B cell (primary cell): ENCODE data around the gene ZNF112. TPM values are rescaled to one million over a fixed set of nuclear protein-coding genes. Genes with fewer than 3 reads are reported as not detected.

Source experiments
- ATAC-seq: fragments of 200-7000 bp; cut with Tn5 transposase; one replicate; pipeline ENCODE4 v1.10.0; 2021; ENCODE audit warnings: low read depth, mild to moderate bottlenecking, moderate number of reproducible peaks, moderate library complexity
- CTCF ChIA-PET: fragments of 350-600 bp; sonication (Branson Sonifier 250); formaldehyde crosslinking; loops from one replicate; lab custom pipeline; 2021; ENCODE audit warnings: antibody characterized with exemption, inconsistent platforms; lab: Charles Lee
- POLR2A ChIA-PET: fragments of 350-600 bp; sonication (Branson Sonifier 250); formaldehyde crosslinking; loops from one replicate; lab custom pipeline; 2021; ENCODE audit warnings: antibody characterized with exemption; lab: Charles Lee
- DNase-seq: peaks from one replicate; pipeline ENCODE4 v3.0.0; 2013
- H2AFZ ChIP-seq: 2 replicates; pipeline ENCODE4 v1.6.1; 2012; ENCODE audit warnings: mild to moderate bottlenecking, low read depth, low read length; ENCODE audit not compliant: insufficient read depth, poor library complexity, severe bottlenecking
- H3K27ac ChIP-seq, 2 donors: 1 replicate in 1 of 2; 2 replicates in 1 of 2; pipeline ENCODE4 v1.5.1; 2012 to 2013; ENCODE audit warnings: low read length in 2 of 2, mild to moderate bottlenecking in 2 of 2, moderate library complexity in 1 of 2
- H3K27me3 ChIP-seq, 4 experiments: fragments of 200-600 bp in 1 of 4; sonication (generic) in 1 of 4; replicated peaks in 1 of 4; 1 replicate in 2 of 4; 2 replicates in 2 of 4; pipeline versions ENCODE4 v1.6.1 to v1.7.0; 2013 to 2016; ENCODE audit warnings: low read length in 3 of 4, mild to moderate bottlenecking in 2 of 4, mixed read lengths in 1 of 4, moderate library complexity in 1 of 4; ENCODE audit not compliant: insufficient read depth in 4 of 4, control insufficient read depth in 3 of 4; ENCODE audit errors: control extremely low read depth in 1 of 4
- H3K36me3 ChIP-seq, 2 experiments: replicated peaks in 1 of 2; 1 replicate in 1 of 2; 2 replicates in 1 of 2; pipeline versions ENCODE4 v1.6.1 to v1.7.1; 2013; ENCODE audit warnings: low read length in 1 of 2; ENCODE audit not compliant: insufficient read depth in 2 of 2, control insufficient read depth in 1 of 2; ENCODE audit errors: control extremely low read depth in 1 of 2, extremely low read depth in 1 of 2
- H3K4me1 ChIP-seq, 2 donors: fragments of 200-600 bp in 1 of 2; sonication (generic) in 1 of 2; 1 replicate in 1 of 2; 2 replicates in 1 of 2; pipeline versions ENCODE4 v1.5.1 to v1.6.1; 2013 to 2017; ENCODE audit warnings: low read length in 2 of 2; ENCODE audit not compliant: control insufficient read depth in 2 of 2, insufficient read depth in 2 of 2
- H3K4me2 ChIP-seq: replicated peaks from 2 replicates; pipeline ENCODE3; 2012; ENCODE audit warnings: mild to moderate bottlenecking, low read depth, low read length; ENCODE audit not compliant: poor library complexity, severe bottlenecking
- H3K4me3 ChIP-seq, 5 experiments: fragments of 200-600 bp in 1 of 5; sonication (generic) in 1 of 5; 1 replicate in 3 of 5; 2 replicates in 2 of 5; pipeline versions ENCODE4 v1.5.1 to v1.7.0; 2011 to 2016; ENCODE audit warnings: low read length in 4 of 5, mild to moderate bottlenecking in 4 of 5, low read depth in 2 of 5, control low read depth in 1 of 5, moderate library complexity in 1 of 5; ENCODE audit not compliant: insufficient read depth in 1 of 5; ENCODE audit errors: control extremely low read depth in 1 of 5, extremely low read depth in 1 of 5
- H3K79me2 ChIP-seq: fragments of 200-600 bp; sonication (generic); one replicate; pipeline ENCODE4 v1.6.0; 2016; ENCODE audit warnings: low read length; ENCODE audit not compliant: control insufficient read depth, insufficient read depth
- H3K9ac ChIP-seq: fragments of 200-600 bp; sonication (generic); 2 replicates; pipeline ENCODE4 v1.6.1; 2017; ENCODE audit warnings: mild to moderate bottlenecking, low read length, moderate library complexity
- H3K9me3 ChIP-seq, 3 donors: one replicate each; pipeline versions ENCODE4 v1.6.1 to v1.7.1; 2013; ENCODE audit warnings: low read length in 2 of 3; ENCODE audit not compliant: control insufficient read depth in 2 of 3, insufficient read depth in 1 of 3; ENCODE audit errors: control extremely low read depth in 1 of 3
- H4K20me1 ChIP-seq: 2 replicates; pipeline ENCODE4 v1.6.0; 2012; ENCODE audit warnings: mild to moderate bottlenecking, low read length; ENCODE audit not compliant: insufficient read depth, control insufficient read depth, poor library complexity, severe bottlenecking
- H3K27ac Mint-ChIP-seq: one replicate; pipeline ENCODE4 v1.8.0; 2021; ENCODE audit warnings: mixed read lengths
- H3K27me3 Mint-ChIP-seq: one replicate; pipeline ENCODE4 v1.8.0; 2021; ENCODE audit warnings: mixed read lengths
- H3K4me1 Mint-ChIP-seq: one replicate; pipeline ENCODE4 v1.8.0; 2021; ENCODE audit warnings: mixed read lengths
- H3K4me3 Mint-ChIP-seq: one replicate; pipeline ENCODE4 v1.8.0; 2021; ENCODE audit warnings: mixed read lengths
- H3K9me3 Mint-ChIP-seq: one replicate; pipeline ENCODE4 v1.8.0; 2022; ENCODE audit warnings: mixed read lengths; ENCODE audit not compliant: insufficient read depth
- EZH2 ChIP-seq: IDR thresholded peaks from 2 replicates; pipeline ENCODE4 v1.6.1; 2012; ENCODE audit warnings: borderline replicate concordance, low read depth, mild to moderate bottlenecking, moderate library complexity, low read length; ENCODE audit not compliant: insufficient read depth, poor library complexity, severe bottlenecking
- WGBS: methylation state at CpG from one replicate; pipeline ENCODE4 v1.1.5; 2013; ENCODE audit warnings: missing lambda C conversion rate; ENCODE audit not compliant: insufficient coverage; 5-methylcytosine and 5-hydroxymethylcytosine counted together
- intact Hi-C: fragments of 100-400 bp; cut with micrococcal nuclease; formaldehyde crosslinking; loops from one replicate; pipeline ENCODE4 v1.10.0; 2022
- polyA plus RNA-seq: library from polyadenylated mRNA; depleted of rRNA; stranded (reverse); fragments of >200 nt; gene quantifications from 2 replicates; pipeline ENCODE4 v1.2.3, GENCODE V29; 2012
- total RNA-seq, 2 donors: library from RNA; stranded (reverse); fragments of 120-200 nt in 1 of 2; gene quantifications; 1 replicate in 1 of 2; 2 replicates in 1 of 2; pipeline versions ENCODE4 v1.2.3 to v1.2.4, GENCODE V29; 2013 to 2022
- TF ChIP-seq, protein P1 (sequence below): fragments of 200-600 bp; IDR thresholded peaks from one replicate; pipeline ENCODE4 v1.8.0; 2022; ENCODE audit warnings: antibody characterized with exemption, mild to moderate bottlenecking

Gene ZNF112
- total and polyA plus RNA-seq, 2 donors (not counting 1 experiment from before 2014, with no cell fraction given), result 0.51 to 1.7 TPM

DNA sequence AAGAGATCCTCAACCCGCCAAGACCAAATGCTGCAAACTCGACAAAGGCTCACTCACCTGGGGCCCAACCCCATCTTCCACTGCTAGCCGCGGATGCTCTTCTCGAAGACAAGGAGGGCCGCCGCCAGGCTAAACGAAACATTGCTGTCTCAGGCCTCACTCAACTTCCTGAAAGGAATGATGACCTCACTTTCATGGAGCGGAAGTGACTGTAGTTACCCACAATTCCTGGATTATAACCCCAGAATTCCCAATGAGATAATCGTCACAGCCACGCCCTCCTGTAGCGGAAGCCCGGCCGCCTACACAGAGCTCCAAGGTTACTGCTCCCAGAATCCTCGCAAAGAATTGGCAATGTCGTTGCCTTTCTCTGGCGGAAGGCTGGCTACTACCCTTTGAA, 10.5 kb upstream of the ZNF112 start:
- Histone ChIP-seq H3K4me2 (no peak overlapping the region), H4K20me1 (no peaks in the 10 kb centered on the region), H3K4me3 (no peak overlapping the region), H3K9me3 (peaks cover 0 to 7% (median 2%) of the 10 kb centered on the region in 3 donors), H3K79me2 (no peaks in the 10 kb centered on the region), H3K27ac (no peak overlapping the region), H3K4me1 (no peaks in the 10 kb centered on the region), H2AFZ (no peak overlapping the region), H3K36me3 (no peaks in the 10 kb centered on the region), H3K27me3 (peaks cover 0 to 3% (median 0%) of the 10 kb centered on the region in 4 experiments), H3K9ac (no peak overlapping the region)
- H3K9me3 Mint-ChIP-seq, result peaks cover 10% of the 10 kb centered on the region
- WGBS, result 73% methylated on average over 5 of the region's 17 CpGs
- H3K4me3 Mint-ChIP-seq, result no peak overlapping the region
- no peak for DNase-seq
- peaks cover 20% of the 10 kb centered on the region for H3K27me3 Mint-ChIP-seq
- ChIA-PET CTCF (no interaction called here), POLR2A (no interaction called here)
- H3K27ac Mint-ChIP-seq, result no peak overlapping the region
- intact Hi-C loops, result no loop called here
- no peaks in the 10 kb centered on the region for H3K4me1 Mint-ChIP-seq
- ATAC-seq, result no peak
- TF ChIP-seq, protein P1, sequence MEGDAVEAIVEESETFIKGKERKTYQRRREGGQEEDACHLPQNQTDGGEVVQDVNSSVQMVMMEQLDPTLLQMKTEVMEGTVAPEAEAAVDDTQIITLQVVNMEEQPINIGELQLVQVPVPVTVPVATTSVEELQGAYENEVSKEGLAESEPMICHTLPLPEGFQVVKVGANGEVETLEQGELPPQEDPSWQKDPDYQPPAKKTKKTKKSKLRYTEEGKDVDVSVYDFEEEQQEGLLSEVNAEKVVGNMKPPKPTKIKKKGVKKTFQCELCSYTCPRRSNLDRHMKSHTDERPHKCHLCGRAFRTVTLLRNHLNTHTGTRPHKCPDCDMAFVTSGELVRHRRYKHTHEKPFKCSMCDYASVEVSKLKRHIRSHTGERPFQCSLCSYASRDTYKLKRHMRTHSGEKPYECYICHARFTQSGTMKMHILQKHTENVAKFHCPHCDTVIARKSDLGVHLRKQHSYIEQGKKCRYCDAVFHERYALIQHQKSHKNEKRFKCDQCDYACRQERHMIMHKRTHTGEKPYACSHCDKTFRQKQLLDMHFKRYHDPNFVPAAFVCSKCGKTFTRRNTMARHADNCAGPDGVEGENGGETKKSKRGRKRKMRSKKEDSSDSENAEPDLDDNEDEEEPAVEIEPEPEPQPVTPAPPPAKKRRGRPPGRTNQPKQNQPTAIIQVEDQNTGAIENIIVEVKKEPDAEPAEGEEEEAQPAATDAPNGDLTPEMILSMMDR, result no peak
- no peak for TF ChIP-seq EZH2

DNA sequence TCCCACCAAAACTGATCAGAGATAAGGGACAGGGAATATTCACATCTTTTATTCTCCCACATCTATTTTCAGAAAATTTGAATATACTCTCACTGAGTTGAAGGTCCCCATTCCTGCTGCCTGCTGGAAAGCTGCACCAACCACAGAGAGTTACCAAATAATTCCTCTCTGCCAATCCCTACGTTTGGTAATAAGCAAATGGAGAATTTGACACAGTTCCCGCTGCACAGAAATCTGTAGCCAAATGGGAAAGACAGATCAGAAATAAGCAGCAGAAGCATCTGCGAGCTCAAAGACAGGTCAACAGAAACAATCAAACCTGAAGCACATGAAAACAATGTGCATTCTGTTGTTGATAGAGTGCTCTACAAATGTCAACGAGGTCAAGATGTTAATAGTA, 9.9 kb downstream of the ZNF112 start:
- Mint-ChIP-seq H3K4me1 (peaks cover 9% of the 10 kb centered on the region), H3K27ac (no peak overlapping the region), H3K27me3 (no peaks in the 10 kb centered on the region), H3K4me3 (no peak overlapping the region), H3K9me3 (peaks cover 3% of the 10 kb centered on the region)
- WGBS, result 94% methylated on average over 2 of the region's 4 CpGs
- Histone ChIP-seq H3K9me3 (peaks cover 13 to 14% (median 13%) of the 10 kb centered on the region in 3 donors), H3K4me1 (peaks cover 11 to 14% of the 10 kb centered on the region in 2 donors), H3K9ac (no peak overlapping the region), H3K36me3 (no peaks in the 10 kb centered on the region), H3K27ac (no peak overlapping the region), H3K79me2 (no peaks in the 10 kb centered on the region), H3K27me3 (no peaks in the 10 kb centered on the region), H2AFZ (no peak overlapping the region), H4K20me1 (no peaks in the 10 kb centered on the region), H3K4me2 (no peak overlapping the region), H3K4me3 (no peak overlapping the region)
- ATAC-seq (no peak), DNase-seq (no peak)
- TF ChIP-seq EZH2, result no peak
- TF ChIP-seq, protein P1, result no peak
- POLR2A ChIA-PET, result no interaction called here
- CTCF ChIA-PET, result interaction anchor here (0.7 kb wide), 1 partner anchor 42 kb away, joined by 4 read pairs; the partner anchor contains the start of gene ZNF235
- intact Hi-C loops, result no loop called here
